HG03064 (cell line): ENCODE measurements around the gene ST3GAL2.
A peak's percentile ranks its signal among the peaks of the same experiment; 100 is the strongest.

Source experiments
- ATAC-seq: cut with Tn5 transposase; IDR thresholded peaks from one replicate; pipeline ENCODE4 v1.9.1; 2021; ENCODE audit warnings: low read depth; ENCODE audit not compliant: unreplicated experiment

ST3GAL2 gene

DNA sequence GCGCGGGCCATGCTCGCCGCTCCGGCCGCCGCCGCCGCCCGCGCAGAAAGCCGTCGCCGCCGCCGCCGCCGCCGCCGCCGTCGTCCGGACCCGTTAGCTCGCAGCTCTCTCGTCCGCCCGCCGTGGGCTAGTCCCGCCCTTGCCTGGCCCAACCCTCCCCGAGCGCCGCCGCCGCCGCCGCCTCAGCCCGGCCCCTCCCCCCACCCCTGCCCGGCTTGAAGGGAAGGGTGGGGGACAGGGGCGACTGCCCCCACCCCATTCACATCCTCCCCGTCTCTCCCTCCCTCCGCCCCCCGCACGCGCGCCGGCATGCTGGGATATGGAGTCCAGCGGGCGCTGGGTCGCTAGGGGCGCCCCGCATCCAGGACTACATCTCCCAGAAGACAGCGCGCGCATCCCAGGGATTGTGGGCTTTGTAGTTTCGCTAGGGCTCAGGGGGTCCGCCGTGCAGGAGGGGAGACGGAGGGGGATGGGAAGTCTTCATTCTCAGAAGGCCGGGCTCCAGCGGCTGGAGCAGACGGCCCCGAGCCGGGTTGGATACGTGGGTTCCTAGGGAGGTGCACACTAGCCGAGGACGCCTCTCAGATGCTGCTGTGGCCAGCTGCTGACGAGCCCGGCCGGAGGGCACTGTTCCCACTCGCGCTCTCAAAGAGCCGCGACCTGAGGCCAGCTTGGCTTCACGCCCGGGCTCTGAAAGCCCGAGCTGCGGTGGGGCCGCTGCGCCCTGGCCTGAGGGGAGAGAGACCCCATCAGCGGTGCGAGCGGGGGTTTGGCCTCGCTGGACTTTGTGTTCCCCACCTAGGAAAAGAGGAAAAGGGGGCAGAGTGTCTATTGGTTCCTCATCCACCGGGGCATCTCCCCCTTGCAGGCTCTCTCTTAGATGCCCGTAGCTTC is at the start of gene ST3GAL2:
Gene ST3GAL2, minus strand, starts transcription at position 132 of the 894 bp plus-strand sequence. CDS start 40,570 bp downstream, outside the sequence.
- ATAC-seq: peak; percentile 77

DNA sequence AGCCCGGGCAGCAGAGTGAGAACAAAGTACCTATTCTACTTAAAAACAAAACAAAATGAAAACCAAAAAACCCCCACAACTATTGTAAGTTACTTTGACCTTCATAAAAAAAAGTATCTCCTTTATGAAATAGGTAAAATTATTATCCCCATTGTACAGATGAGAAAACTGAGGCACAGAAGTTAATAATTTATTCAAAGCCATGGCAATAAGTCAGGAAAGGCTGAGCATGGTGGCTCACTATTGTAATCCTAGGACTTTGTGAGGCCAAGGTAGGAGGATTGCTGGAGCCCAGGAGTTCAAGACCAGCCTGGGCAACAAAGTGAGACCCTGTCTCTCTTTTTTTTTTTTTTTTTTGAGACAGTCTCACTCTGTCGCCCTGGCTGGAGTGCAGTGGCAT is 46.0 kb upstream of the ST3GAL2 start:
- no peak for ATAC-seq

DNA sequence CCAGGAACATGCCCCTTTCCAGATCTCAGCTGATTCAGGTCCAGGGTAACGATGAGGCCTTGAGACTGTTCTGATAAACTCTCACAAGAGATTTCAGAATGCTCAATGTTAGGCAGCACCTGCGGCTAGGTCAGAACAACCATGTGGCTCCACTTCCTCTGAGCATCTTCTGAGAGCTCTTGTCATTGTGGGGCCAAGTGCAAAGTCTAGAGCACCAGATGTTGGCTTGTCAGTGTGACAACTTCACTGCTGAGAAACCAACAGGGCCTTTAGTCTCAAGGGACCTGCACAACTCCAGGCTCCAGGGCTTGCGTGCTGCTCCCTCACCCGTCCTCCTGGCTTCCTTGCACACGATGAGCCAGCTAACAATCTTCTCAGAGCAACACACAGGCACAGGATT is 44.5 kb upstream of the ST3GAL2 start:
- ATAC-seq: peak; percentile 73

- no peak for ATAC-seq
Measured at GRCh38 chr16:70482624-70483023, 43.7 kb upstream of the ST3GAL2 start.

DNA sequence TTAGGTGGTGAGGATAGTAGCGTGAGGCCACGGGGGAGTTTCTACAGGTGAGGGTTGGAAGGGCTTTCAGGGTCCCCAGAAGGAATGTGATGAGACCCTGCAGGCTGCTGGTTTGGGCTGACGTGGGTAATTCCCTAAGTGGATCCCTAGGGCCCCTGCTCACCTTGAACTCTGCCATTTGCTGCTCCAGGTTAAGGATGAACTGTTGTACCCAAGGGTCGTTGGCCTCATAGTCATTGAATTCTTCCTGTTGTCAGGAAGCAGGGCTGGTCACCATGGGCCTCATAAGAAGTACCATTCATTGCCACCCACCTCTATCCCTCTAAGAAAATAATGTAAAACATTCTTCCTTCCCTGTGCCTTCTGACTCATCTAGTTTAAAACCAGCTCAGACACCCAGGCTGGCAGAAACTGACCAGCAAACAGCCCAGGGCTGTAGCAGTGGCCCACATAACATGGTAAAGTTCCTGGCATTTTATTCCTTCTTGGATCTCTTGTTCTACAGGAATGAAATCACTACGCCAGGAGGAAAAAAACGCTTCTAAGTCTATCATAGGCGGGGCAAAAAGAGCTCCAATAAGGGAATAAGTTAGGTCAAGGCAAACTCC is 43.1 kb upstream of the ST3GAL2 start:
- no peak for ATAC-seq

GRCh38 chr16:70480127-70481105 is 41.5 kb upstream of the ST3GAL2 start:
- no peak for ATAC-seq

- no peak for ATAC-seq
Measured at GRCh38 chr16:70478912-70479341, 40.0 kb upstream of the ST3GAL2 start.

GRCh38 chr16:70478169-70478568 is 39.3 kb upstream of the ST3GAL2 start:
- ATAC-seq: no peak

DNA sequence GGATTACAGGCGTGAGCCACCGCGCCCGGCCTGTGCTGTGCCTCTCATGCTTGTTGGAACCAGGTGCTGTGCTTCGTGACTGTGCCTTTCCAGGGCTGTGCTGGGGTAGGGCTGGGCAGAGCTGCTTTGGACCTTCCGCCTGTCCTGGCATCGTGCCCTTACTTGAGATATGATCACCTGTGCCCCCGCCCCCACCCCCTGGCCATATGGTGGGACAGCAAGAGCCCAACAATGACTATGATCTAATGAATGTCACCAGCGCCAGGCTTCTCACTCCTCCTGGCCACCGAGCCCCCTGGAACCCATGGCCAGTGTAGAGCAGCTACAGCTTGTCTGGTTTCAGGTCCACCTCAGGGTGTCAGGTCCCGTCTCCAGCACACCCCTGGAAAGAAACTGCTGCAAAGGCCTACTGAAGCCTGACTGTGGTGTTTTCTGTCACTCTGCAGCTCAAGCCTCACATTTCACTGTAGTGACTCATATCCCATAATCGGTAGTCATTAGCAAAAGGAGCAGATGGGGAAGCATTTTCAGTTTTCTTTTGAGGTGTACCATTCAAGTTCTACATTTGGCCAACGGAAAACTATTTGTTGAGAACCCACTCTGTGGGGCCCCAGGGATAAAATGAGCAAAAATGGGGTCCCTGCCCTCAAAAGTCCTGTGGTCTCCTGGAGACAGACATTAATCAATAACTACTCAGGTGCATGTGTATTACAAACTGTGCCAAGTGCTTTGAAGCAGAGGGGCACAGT is 37.5 kb upstream of the ST3GAL2 start:
- ATAC-seq: peak; percentile 85

GRCh38 chr16:70475054-70475871 is 36.4 kb upstream of the ST3GAL2 start:
- no peak for ATAC-seq

DNA sequence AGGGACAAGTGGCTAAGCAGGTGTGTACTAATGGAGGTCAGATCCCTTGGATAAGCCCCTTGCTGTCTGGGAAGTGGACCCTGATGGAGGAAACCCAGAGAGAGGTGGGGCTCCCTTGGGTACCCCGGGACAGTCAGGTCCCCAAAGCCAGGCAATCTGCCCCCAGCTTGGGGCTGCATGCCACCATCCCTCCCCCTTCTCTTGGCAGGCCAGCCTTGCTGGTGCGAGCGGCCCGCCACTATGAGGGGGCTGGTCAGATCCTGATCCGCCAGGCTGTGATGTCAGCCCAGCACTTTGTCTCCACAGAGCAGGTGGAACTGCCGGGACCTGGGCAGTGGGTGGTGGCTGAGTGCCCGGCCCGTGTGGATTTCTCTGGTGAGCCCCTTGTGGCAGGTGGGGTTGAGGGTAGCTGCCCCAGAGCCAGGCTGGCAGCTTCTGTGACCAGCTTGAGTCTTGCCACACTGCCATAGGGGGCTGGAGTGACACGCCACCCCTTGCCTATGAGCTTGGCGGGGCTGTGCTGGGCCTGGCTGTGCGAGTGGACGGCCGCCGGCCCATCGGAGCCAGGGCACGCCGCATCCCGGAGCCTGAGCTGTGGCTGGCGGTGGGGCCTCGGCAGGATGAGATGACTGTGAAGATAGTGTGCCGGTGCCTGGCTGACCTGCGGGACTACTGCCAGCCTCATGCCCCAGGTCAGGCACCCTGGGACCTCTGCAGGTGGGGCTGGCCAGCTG is 35.6 kb upstream of the ST3GAL2 start:
- ATAC-seq: no peak

- ATAC-seq: no peak
Measured at GRCh38 chr16:70473446-70474319, 34.8 kb upstream of the ST3GAL2 start.

- no peak for ATAC-seq
Measured at GRCh38 chr16:70472786-70473433, 34.0 kb upstream of the ST3GAL2 start.

- no peak for ATAC-seq
Measured at GRCh38 chr16:70470927-70471341, 32.0 kb upstream of the ST3GAL2 start.

GRCh38 chr16:70470141-70470926 is 31.4 kb upstream of the ST3GAL2 start:
- ATAC-seq: no peak

GRCh38 chr16:70468776-70469525 is 30.1 kb upstream of the ST3GAL2 start:
- no peak for ATAC-seq
